ENCODE measurements around the gene ARL3. TPM values are rescaled to one million over a fixed set of nuclear protein-coding genes. Genes with fewer than 3 reads are reported as not detected.

Gene ARL3
- total RNA-seq, 1 experiment from 2014 or later, result 20.7 TPM

- Histone ChIP-seq H3K27me3 (ENCODE audit: control insufficient read depth, insufficient read depth, low read length) (no peaks in the 10 kb centered on the region), H3K27ac (ENCODE audit: low read length) (no peak overlapping the region), H3K4me1 (ENCODE audit: control insufficient read depth, insufficient read depth, low read length) (peaks cover 33% of the 10 kb centered on the region), H3K36me3 (ENCODE audit: control insufficient read depth, insufficient read depth, low read length) (peaks cover 7% of the 10 kb centered on the region; the same call in 1 of the 2 replicates), H3K4me3 (ENCODE audit: low read depth in 2 of 2, low read length in 2 of 2) (no peak overlapping the region), H3K9me3 (ENCODE audit: control insufficient read depth, insufficient read depth, low read depth, low read length) (no peaks in the 10 kb centered on the region)
- intact Hi-C loops (cut with micrococcal nuclease; ENCODE audit: unreplicated experiment), result no loop called here
- CTCF ChIA-PET, result no interaction called here
- no peak for DNase-seq (ENCODE audit: low read depth, low spot score)
- no TSS peak for BruUV-seq (replicated peaks)
- TF ChIP-seq REST (IDR thresholded peaks at IDR 0.05; ENCODE audit: insufficient read depth in 1 of 2, low read depth in 2 of 2, low read length in 1 of 2) (no peak), POLR2AphosphoS5 (IDR thresholded peaks at IDR 0.05; ENCODE audit: low read depth, low read length) (no peak), TCF7L2 (IDR thresholded peaks at IDR 0.05; ENCODE audit: low read depth, low read length) (no peak), CTCF (IDR thresholded peaks at IDR 0.05) (no peak), SIN3A (IDR thresholded peaks at IDR 0.05; ENCODE audit: borderline replicate concordance, insufficient read depth, low read depth, low read length) (no peak)
- in situ Hi-C loops (cut with HindIII; ENCODE audit: low pct_unique_long_range_greater_than_20kb, low sequenced_read_pairs), result no loop called here
- ATAC-seq, result no peak
- POLR2A ChIA-PET, result no interaction called here
Observed at GRCh38 chr10:102652170-102652916, 61.9 kb downstream of the ARL3 start.

- H3K36me3 ChIP-seq (ENCODE audit: control insufficient read depth, insufficient read depth, low read length), result peaks cover 7% of the 10 kb centered on the region; the same call in 1 of the 2 replicates
- CTCF ChIA-PET, result no interaction called here
Observed at GRCh38 chr10:102651455-102652169, 62.6 kb downstream of the ARL3 start.

More at GRCh38 chr10:102651455-102652169, 62.6 kb downstream of the ARL3 start:
- Histone ChIP-seq H3K27me3 (ENCODE audit: control insufficient read depth, insufficient read depth, low read length) (no peaks in the 10 kb centered on the region), H3K4me1 (ENCODE audit: control insufficient read depth, insufficient read depth, low read length) (peaks cover 41% of the 10 kb centered on the region), H3K4me3 (ENCODE audit: low read depth in 2 of 2, low read length in 2 of 2) (no peak overlapping the region), H3K27ac (ENCODE audit: low read length) (no peak overlapping the region), H3K9me3 (ENCODE audit: control insufficient read depth, insufficient read depth, low read depth, low read length) (no peaks in the 10 kb centered on the region)
- POLR2A ChIA-PET, result no interaction called here
- no peak for ATAC-seq
- intact Hi-C loops (cut with micrococcal nuclease; ENCODE audit: unreplicated experiment) (no loop called here), in situ Hi-C loops (cut with HindIII; ENCODE audit: low pct_unique_long_range_greater_than_20kb, low sequenced_read_pairs) (no loop called here)
- no peak for TF ChIP-seq POLR2AphosphoS5 (IDR thresholded peaks at IDR 0.05; ENCODE audit: low read depth, low read length)
- no TSS peak for BruUV-seq (replicated peaks)
- DNase-seq (ENCODE audit: low read depth, low spot score), result no peak
